Osteoblast (primary cell): Measurements from ENCODE around the gene KCNK17. TPM values are rescaled to one million over a fixed set of nuclear protein-coding genes. Genes with fewer than 3 reads are reported as not detected.

ENCODE experiments used
- DNase-seq: peaks from one replicate; pipeline ENCODE4 v3.0.0; 2011; ENCODE audit warnings: low spot score, mixed read lengths; ENCODE audit not compliant: insufficient read length; ENCODE audit errors: missing footprints
- H2AFZ ChIP-seq: 2 replicates; pipeline ENCODE4 v1.6.0; 2011; ENCODE audit warnings: mild to moderate bottlenecking, low read length
- H3K27ac ChIP-seq: 2 replicates; pipeline ENCODE4 v1.5.1; 2011; ENCODE audit warnings: mild to moderate bottlenecking, low read depth, low read length, moderate library complexity
- H3K27me3 ChIP-seq: 2 replicates; pipeline ENCODE4 v1.6.0; 2012; ENCODE audit warnings: mild to moderate bottlenecking, control low read depth, inconsistent platforms, low read length, moderate library complexity; ENCODE audit not compliant: insufficient read depth
- H3K36me3 ChIP-seq: 2 replicates; pipeline ENCODE4 v1.5.1; 2011; ENCODE audit warnings: mild to moderate bottlenecking, low read length, control low read depth, moderate library complexity; ENCODE audit not compliant: insufficient read depth
- H3K4me1 ChIP-seq: 2 replicates; pipeline ENCODE4 v1.5.1; 2011; ENCODE audit warnings: mild to moderate bottlenecking, low read length, control low read depth, moderate library complexity; ENCODE audit not compliant: insufficient read depth
- H3K4me2 ChIP-seq: 2 replicates; pipeline ENCODE4 v1.6.0; 2011; ENCODE audit warnings: mild to moderate bottlenecking, low read length; ENCODE audit not compliant: insufficient read depth
- H3K4me3 ChIP-seq: fragments of 200-600 bp; sonication (generic); 3 replicates; pipeline ENCODE4 v1.5.1; 2012; ENCODE audit warnings: mild to moderate bottlenecking, low read length, inconsistent platforms; ENCODE audit not compliant: insufficient read depth
- H3K79me2 ChIP-seq: 2 replicates; pipeline ENCODE4 v1.6.0; 2012; ENCODE audit warnings: mild to moderate bottlenecking, low read length, control low read depth, inconsistent platforms; ENCODE audit not compliant: insufficient read depth
- H3K9me3 ChIP-seq: 2 replicates; pipeline ENCODE4 v1.5.1; 2011; ENCODE audit warnings: low read depth, low read length, control low read depth
- H4K20me1 ChIP-seq: 2 replicates; pipeline ENCODE4 v1.6.0; 2012; ENCODE audit warnings: mild to moderate bottlenecking, low read length, control low read depth; ENCODE audit not compliant: insufficient read depth
- CTCF ChIP-seq: IDR thresholded peaks from 2 replicates; pipeline ENCODE4 v1.5.1; 2011; ENCODE audit warnings: mild to moderate bottlenecking, low read depth, low read length, moderate library complexity; ENCODE audit errors: extremely low read depth
- total RNA-seq: library from RNA; depleted of rRNA; stranded (reverse); fragments of >200 nt; gene quantifications from 2 replicates; pipeline ENCODE4 v1.2.3, GENCODE V29; 2012

Gene KCNK17
- total RNA-seq, 1 donor: not detected

DNA sequence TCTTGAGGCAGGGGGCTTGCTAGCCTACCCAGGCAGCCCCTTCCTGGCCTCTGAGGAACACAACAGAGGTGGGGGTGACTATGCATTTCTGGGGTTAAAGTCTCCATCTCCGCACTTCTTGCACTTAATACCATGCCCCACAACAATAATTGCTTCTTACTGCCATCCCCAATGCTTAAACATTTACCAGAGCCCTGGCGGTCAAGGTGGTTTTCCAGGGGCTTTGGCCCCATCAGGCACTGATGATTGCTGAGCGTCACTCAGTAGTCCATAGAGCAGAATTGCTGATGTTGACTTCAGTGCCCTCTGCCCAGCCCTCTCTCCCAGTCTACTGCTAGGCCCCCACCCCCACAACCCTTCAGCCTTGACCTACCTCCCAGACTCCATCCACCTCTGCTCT, 52.5 kb downstream of the KCNK17 start:
- DNase-seq: no peak
- no peak overlapping the region for H3K4me2 ChIP-seq
- H3K79me2 ChIP-seq: no peaks in the 10 kb centered on the region
- no peaks in the 10 kb centered on the region for H3K27me3 ChIP-seq
- H3K4me3 ChIP-seq: no peak overlapping the region
- H3K9me3 ChIP-seq: no peaks in the 10 kb centered on the region
- no peak for TF ChIP-seq CTCF
- H3K27ac ChIP-seq: no peak overlapping the region
- no peaks in the 10 kb centered on the region for H4K20me1 ChIP-seq
- H2AFZ ChIP-seq: no peak overlapping the region
- H3K4me1 ChIP-seq: no peaks in the 10 kb centered on the region
- H3K36me3 ChIP-seq: no peaks in the 10 kb centered on the region

DNA sequence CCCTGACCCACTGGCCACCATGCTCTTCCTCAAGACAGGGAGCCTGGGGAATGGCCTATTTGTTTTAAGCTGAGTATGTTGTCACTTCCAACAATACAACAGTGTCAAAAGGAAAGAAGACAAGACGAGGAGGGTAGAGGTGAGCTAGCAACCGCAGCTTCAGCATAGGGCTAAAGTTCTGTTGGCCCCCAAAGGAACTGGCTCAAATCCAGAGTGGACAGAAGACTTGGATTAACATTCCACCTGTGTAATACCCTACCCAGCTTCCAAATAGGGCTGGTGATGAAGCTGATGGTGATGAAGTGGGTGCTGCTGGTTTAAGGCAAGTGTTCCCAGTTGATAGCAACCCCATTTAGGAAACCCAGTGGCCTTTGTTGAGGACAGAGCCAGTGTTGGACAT, 53.3 kb downstream of the KCNK17 start:
- Histone ChIP-seq H2AFZ (no peak overlapping the region), H3K4me3 (no peak overlapping the region), H3K9me3 (no peaks in the 10 kb centered on the region), H3K36me3 (no peaks in the 10 kb centered on the region), H3K79me2 (no peaks in the 10 kb centered on the region), H3K27ac (no peak overlapping the region), H4K20me1 (no peaks in the 10 kb centered on the region), H3K27me3 (no peaks in the 10 kb centered on the region), H3K4me1 (no peaks in the 10 kb centered on the region), H3K4me2 (no peak overlapping the region)
- DNase-seq: no peak
- no peak for TF ChIP-seq CTCF

GRCh38 chr6:39260456-39260855, 53.8 kb downstream of the KCNK17 start:
- Histone ChIP-seq H3K4me2 (no peak overlapping the region), H3K27ac (no peak overlapping the region), H3K79me2 (no peaks in the 10 kb centered on the region), H4K20me1 (no peaks in the 10 kb centered on the region), H3K36me3 (no peaks in the 10 kb centered on the region), H3K4me1 (no peaks in the 10 kb centered on the region), H3K4me3 (no peak overlapping the region), H3K27me3 (no peaks in the 10 kb centered on the region), H2AFZ (no peak overlapping the region), H3K9me3 (no peaks in the 10 kb centered on the region)
- no peak for DNase-seq
- TF ChIP-seq CTCF: no peak

- no peak overlapping the region for H3K4me3 ChIP-seq
- TF ChIP-seq CTCF: no peak
- no peak overlapping the region for H3K4me2 ChIP-seq
- no peak overlapping the region for H2AFZ ChIP-seq
- no peaks in the 10 kb centered on the region for H3K9me3 ChIP-seq
- H3K36me3 ChIP-seq: no peaks in the 10 kb centered on the region
- DNase-seq: no peak
- no peaks in the 10 kb centered on the region for H3K27me3 ChIP-seq
- no peak overlapping the region for H3K27ac ChIP-seq
- H3K4me1 ChIP-seq: no peaks in the 10 kb centered on the region
- no peaks in the 10 kb centered on the region for H3K79me2 ChIP-seq
- no peaks in the 10 kb centered on the region for H4K20me1 ChIP-seq
Observed at GRCh38 chr6:39256294-39256940, 57.8 kb downstream of the KCNK17 start.
